ENCODE data around the gene CNNM2.

Gene CNNM2

DNA sequence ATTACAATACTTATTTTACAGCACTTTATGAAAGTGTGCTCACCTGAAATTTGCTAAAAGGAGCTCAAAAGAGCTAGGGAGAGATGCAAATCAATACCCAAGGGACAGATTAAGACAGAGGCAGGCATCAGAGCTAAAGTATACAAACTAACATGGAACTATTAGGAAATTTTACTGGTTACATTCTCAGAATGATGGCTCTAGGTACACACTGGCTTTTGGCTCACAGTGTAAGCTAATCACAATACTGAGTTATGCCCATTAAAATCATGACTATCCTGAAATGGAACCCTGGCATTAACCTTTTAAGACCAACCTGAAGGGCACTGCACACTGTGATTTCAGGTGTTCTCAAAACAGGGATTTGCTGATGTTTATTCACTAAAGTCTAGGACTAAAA, 176.9 kb downstream of the CNNM2 start:
- peaks cover 26 to 77% of the 10 kb centered on the region in 2 experiments for H3K36me3 ChIP-seq (ENCODE audit: control insufficient read depth in 2 of 2, insufficient read depth in 1 of 2, low read length in 2 of 2)
- H3K27ac ChIP-seq (ENCODE audit: extremely low read depth, low read depth, low read length), result no peak overlapping the region
- ChIA-PET POLR2A (no interaction called here), CTCF (no interaction called here)
- H3K9me3 ChIP-seq (ENCODE audit: control insufficient read depth, insufficient read depth, low read depth, low read length), result no peaks in the 10 kb centered on the region; the same call in 1 of the 2 replicates
- no peak overlapping the region for H3K4me3 ChIP-seq (ENCODE audit: low read depth, low read length)
- no peaks in the 10 kb centered on the region; the same call in 1 of the 2 replicates for H3K4me1 ChIP-seq (ENCODE audit: control insufficient read depth, insufficient read depth, low read length)
- TF ChIP-seq PRDM1 (tag by site-specific recombination; IDR thresholded peaks at IDR 0.05) (no peak), SP3 (tag by site-specific recombination; IDR thresholded peaks at IDR 0.05) (no peak), WT1 (tag by site-specific recombination; IDR thresholded peaks at IDR 0.05) (no peak), ZNF621 (tag by site-specific recombination; IDR thresholded peaks at IDR 0.05) (no peak), ZNF76 (tag by site-specific recombination; IDR thresholded peaks at IDR 0.05; ENCODE audit: borderline replicate concordance, low read depth) (no peak), ZNF747 (tag by site-specific recombination; IDR thresholded peaks at IDR 0.05) (no peak), ZNF777 (tag by site-specific recombination; IDR thresholded peaks at IDR 0.05; ENCODE audit: borderline replicate concordance) (no peak), GFI1B (tag by site-specific recombination; IDR thresholded peaks at IDR 0.05) (no peak), ZNF292 (tag by site-specific recombination; IDR thresholded peaks at IDR 0.05; ENCODE audit: borderline replicate concordance, low read depth) (no peak), ZNF473 (tag by site-specific recombination; IDR thresholded peaks at IDR 0.05) (no peak), RBAK (tag by site-specific recombination; IDR thresholded peaks at IDR 0.05) (no peak), YY1 (tag by site-specific recombination; IDR thresholded peaks at IDR 0.05) (no peak), OSR2 (tag by site-specific recombination; IDR thresholded peaks at IDR 0.05) (no peak), ZNF530 (tag by site-specific recombination; IDR thresholded peaks at IDR 0.05; ENCODE audit: low read depth) (no peak), ZNF155 (tag by site-specific recombination; IDR thresholded peaks at IDR 0.05) (no peak), ZNF121 (tag by site-specific recombination; IDR thresholded peaks at IDR 0.05) (no peak), ZNF626 (tag by site-specific recombination; IDR thresholded peaks at IDR 0.05) (no peak), ZNF24 (tag by site-specific recombination; IDR thresholded peaks at IDR 0.05) (no peak)
- TF ChIP-seq, protein P1, sequence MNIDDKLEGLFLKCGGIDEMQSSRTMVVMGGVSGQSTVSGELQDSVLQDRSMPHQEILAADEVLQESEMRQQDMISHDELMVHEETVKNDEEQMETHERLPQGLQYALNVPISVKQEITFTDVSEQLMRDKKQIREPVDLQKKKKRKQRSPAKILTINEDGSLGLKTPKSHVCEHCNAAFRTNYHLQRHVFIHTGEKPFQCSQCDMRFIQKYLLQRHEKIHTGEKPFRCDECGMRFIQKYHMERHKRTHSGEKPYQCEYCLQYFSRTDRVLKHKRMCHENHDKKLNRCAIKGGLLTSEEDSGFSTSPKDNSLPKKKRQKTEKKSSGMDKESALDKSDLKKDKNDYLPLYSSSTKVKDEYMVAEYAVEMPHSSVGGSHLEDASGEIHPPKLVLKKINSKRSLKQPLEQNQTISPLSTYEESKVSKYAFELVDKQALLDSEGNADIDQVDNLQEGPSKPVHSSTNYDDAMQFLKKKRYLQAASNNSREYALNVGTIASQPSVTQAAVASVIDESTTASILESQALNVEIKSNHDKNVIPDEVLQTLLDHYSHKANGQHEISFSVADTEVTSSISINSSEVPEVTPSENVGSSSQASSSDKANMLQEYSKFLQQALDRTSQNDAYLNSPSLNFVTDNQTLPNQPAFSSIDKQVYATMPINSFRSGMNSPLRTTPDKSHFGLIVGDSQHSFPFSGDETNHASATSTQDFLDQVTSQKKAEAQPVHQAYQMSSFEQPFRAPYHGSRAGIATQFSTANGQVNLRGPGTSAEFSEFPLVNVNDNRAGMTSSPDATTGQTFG (tag by site-specific recombination; IDR thresholded peaks at IDR 0.05; ENCODE audit: borderline replicate concordance), result no peak
- TF ChIP-seq, protein P2, sequence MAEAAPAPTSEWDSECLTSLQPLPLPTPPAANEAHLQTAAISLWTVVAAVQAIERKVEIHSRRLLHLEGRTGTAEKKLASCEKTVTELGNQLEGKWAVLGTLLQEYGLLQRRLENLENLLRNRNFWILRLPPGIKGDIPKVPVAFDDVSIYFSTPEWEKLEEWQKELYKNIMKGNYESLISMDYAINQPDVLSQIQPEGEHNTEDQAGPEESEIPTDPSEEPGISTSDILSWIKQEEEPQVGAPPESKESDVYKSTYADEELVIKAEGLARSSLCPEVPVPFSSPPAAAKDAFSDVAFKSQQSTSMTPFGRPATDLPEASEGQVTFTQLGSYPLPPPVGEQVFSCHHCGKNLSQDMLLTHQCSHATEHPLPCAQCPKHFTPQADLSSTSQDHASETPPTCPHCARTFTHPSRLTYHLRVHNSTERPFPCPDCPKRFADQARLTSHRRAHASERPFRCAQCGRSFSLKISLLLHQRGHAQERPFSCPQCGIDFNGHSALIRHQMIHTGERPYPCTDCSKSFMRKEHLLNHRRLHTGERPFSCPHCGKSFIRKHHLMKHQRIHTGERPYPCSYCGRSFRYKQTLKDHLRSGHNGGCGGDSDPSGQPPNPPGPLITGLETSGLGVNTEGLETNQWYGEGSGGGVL (tag by site-specific recombination; IDR thresholded peaks at IDR 0.05), result no peak

DNA sequence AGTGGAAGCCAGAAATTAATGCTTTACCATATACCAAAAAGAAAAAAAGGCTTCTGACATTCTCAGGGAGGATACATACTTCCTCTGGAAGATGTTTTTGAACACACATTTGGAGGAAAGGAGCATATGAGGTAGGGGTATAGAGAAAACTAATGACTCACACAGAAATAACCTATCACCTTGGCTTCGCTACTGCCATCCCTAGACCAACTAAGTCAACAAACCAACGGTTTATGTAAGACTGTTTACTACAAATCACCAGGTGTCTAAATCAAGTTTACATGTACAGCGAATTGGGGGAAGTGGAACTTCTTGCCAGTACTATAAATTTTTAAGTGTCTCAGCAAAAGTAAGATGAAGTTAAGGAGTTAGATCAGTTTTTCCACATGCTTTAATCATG, 178.0 kb downstream of the CNNM2 start:
- no peak for TF ChIP-seq FEZF1 (tag by site-specific recombination; IDR thresholded peaks at IDR 0.05)
- TF ChIP-seq, protein P3, sequence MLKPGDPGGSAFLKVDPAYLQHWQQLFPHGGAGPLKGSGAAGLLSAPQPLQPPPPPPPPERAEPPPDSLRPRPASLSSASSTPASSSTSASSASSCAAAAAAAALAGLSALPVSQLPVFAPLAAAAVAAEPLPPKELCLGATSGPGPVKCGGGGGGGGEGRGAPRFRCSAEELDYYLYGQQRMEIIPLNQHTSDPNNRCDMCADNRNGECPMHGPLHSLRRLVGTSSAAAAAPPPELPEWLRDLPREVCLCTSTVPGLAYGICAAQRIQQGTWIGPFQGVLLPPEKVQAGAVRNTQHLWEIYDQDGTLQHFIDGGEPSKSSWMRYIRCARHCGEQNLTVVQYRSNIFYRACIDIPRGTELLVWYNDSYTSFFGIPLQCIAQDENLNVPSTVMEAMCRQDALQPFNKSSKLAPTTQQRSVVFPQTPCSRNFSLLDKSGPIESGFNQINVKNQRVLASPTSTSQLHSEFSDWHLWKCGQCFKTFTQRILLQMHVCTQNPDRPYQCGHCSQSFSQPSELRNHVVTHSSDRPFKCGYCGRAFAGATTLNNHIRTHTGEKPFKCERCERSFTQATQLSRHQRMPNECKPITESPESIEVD (tag by site-specific recombination; IDR thresholded peaks at IDR 0.05), result peak; percentile 64
- H3K4me1 ChIP-seq (ENCODE audit: control insufficient read depth, insufficient read depth, low read length), result no peaks in the 10 kb centered on the region; the same call in 1 of the 2 replicates
- H3K9me3 ChIP-seq (ENCODE audit: control insufficient read depth, insufficient read depth, low read depth, low read length), result no peaks in the 10 kb centered on the region; the same call in 1 of the 2 replicates
- no peak overlapping the region for H3K27ac ChIP-seq (ENCODE audit: extremely low read depth, low read depth, low read length)
- no peak overlapping the region for H3K4me3 ChIP-seq (ENCODE audit: low read depth, low read length)
- H3K36me3 ChIP-seq (ENCODE audit: control insufficient read depth in 2 of 2, insufficient read depth in 1 of 2, low read length in 2 of 2), result peaks cover 20 to 74% of the 10 kb centered on the region in 2 experiments
- POLR2A ChIA-PET, result no interaction called here
- CTCF ChIA-PET, result no interaction called here

Data from HEK293 (cell line).